GM23338 (cell line): ENCODE measurements around the gene TPM1. TPM values are rescaled to one million over a fixed set of nuclear protein-coding genes. Genes with fewer than 3 reads are reported as not detected.
A peak's percentile ranks its signal among the peaks of the same experiment; 100 is the strongest.

ENCODE experiments used
- ATAC-seq: fragments of 200-7000 bp; cut with Tn5 transposase; 3 replicates; pipeline ENCODE4 v1.9.1; 2020
- DNase-seq: peaks from one replicate; pipeline ENCODE4 v3.0.0-alpha.2; 2015; ENCODE audit warnings: low spot score
- H2AFZ ChIP-seq: fragments of 200-600 bp; sonication (generic); 2 replicates; pipeline ENCODE4 v1.8.0; 2016; ENCODE audit warnings: antibody characterized with exemption, mild to moderate bottlenecking, moderate library complexity
- H3F3A ChIP-seq: fragments of 200-600 bp; sonication (generic); replicated peaks from 2 replicates; pipeline ENCODE4 v1.8.0; 2017; ENCODE audit warnings: antibody characterized with exemption, mixed run types, low read depth
- H3K27ac ChIP-seq: fragments of 200-600 bp; sonication (generic); 2 replicates; pipeline ENCODE4 v1.6.1; 2016; ENCODE audit warnings: low read depth
- H3K27me3 ChIP-seq: fragments of 200-600 bp; sonication (generic); 2 replicates; pipeline ENCODE4 v1.8.0; 2016; ENCODE audit warnings: mild to moderate bottlenecking, mixed run types, moderate library complexity; ENCODE audit not compliant: insufficient read depth
- H3K36me3 ChIP-seq: fragments of 200-600 bp; sonication (generic); 2 replicates; pipeline ENCODE4 v1.8.0; 2016; ENCODE audit warnings: mild to moderate bottlenecking; ENCODE audit not compliant: insufficient read depth
- H3K4me1 ChIP-seq: fragments of 200-600 bp; sonication (generic); 2 replicates; pipeline ENCODE4 v1.8.0; 2016; ENCODE audit warnings: mild to moderate bottlenecking, moderate library complexity; ENCODE audit not compliant: insufficient read depth
- H3K4me2 ChIP-seq: fragments of 200-600 bp; sonication (generic); 2 replicates; pipeline ENCODE4 v1.7.1; 2017; ENCODE audit warnings: mixed run types
- H3K4me3 ChIP-seq: fragments of 200-600 bp; sonication (generic); 2 replicates; pipeline ENCODE4 v1.6.1; 2016; ENCODE audit warnings: mixed run types
- H3K79me2 ChIP-seq: fragments of 200-600 bp; sonication (generic); replicated peaks from 2 replicates; pipeline ENCODE4 v1.8.0; 2017; ENCODE audit warnings: mild to moderate bottlenecking; ENCODE audit not compliant: insufficient read depth
- H3K9me2 ChIP-seq: fragments of 200-600 bp; sonication (generic); 2 replicates; pipeline ENCODE4 v1.8.0; 2017; ENCODE audit not compliant: insufficient read depth
- H4K20me1 ChIP-seq: fragments of 200-600 bp; sonication (generic); replicated peaks from 2 replicates; pipeline ENCODE4 v1.8.0; 2017; ENCODE audit warnings: mild to moderate bottlenecking; ENCODE audit not compliant: insufficient read depth
- H3K27ac Mint-ChIP-seq: 2 replicates; pipeline ENCODE4 v1.8.0; 2020; ENCODE audit warnings: inconsistent platforms, mild to moderate bottlenecking, moderate library complexity, mixed read lengths
- H3K27me3 Mint-ChIP-seq: 3 replicates; pipeline ENCODE4 v1.8.0; 2022; ENCODE audit warnings: low read depth, mild to moderate bottlenecking, moderate library complexity, mixed read lengths, inconsistent platforms; ENCODE audit not compliant: insufficient read depth, poor library complexity
- H3K36me3 Mint-ChIP-seq: 3 replicates; pipeline ENCODE4 v1.8.0; 2021; ENCODE audit warnings: low read depth, mild to moderate bottlenecking, inconsistent platforms, moderate library complexity, mixed read lengths
- H3K4me1 Mint-ChIP-seq: 3 replicates; pipeline ENCODE4 v1.8.0; 2020; ENCODE audit warnings: mild to moderate bottlenecking, inconsistent platforms, mixed read lengths
- H3K4me3 Mint-ChIP-seq: 3 replicates; pipeline ENCODE4 v1.8.0; 2021; ENCODE audit warnings: moderate library complexity, mild to moderate bottlenecking, inconsistent platforms, mixed read lengths
- H3K9me3 Mint-ChIP-seq: 3 replicates; pipeline ENCODE4 v1.8.0; 2020; ENCODE audit warnings: moderate library complexity, mild to moderate bottlenecking, inconsistent platforms, mixed read lengths
- ETS1 ChIP-seq: IDR thresholded peaks from 2 replicates; pipeline ENCODE4 v1.6.1; 2016; ENCODE audit warnings: antibody characterized with exemption
- EZH2 ChIP-seq: fragments of 200-600 bp; sonication (generic); IDR thresholded peaks from one replicate; pipeline ENCODE4 v1.8.0; 2017; ENCODE audit warnings: antibody characterized with exemption, mild to moderate bottlenecking, low read depth; ENCODE audit not compliant: unreplicated experiment
- EZH2phosphoT487 ChIP-seq: fragments of 200-600 bp; sonication (generic); IDR thresholded peaks from one replicate; pipeline ENCODE4 v1.8.1; 2018; ENCODE audit warnings: antibody characterized with exemption; ENCODE audit not compliant: unreplicated experiment
- REST ChIP-seq: IDR thresholded peaks from one replicate; pipeline ENCODE4 v1.6.1; 2018; ENCODE audit warnings: antibody characterized with exemption; ENCODE audit not compliant: unreplicated experiment
- ZNF114 ChIP-seq: fragments of 250-450 bp; sonication (Bioruptor Pico); IDR thresholded peaks from 2 replicates; pipeline ENCODE4 v1.5.0; 2020; ENCODE audit warnings: mild to moderate bottlenecking, moderate library complexity
- ZNF462 ChIP-seq: fragments of 250-450 bp; sonication (Bioruptor Pico); IDR thresholded peaks from 2 replicates; pipeline ENCODE4 v1.5.0; 2020; ENCODE audit warnings: mild to moderate bottlenecking, moderate library complexity
- polyA plus RNA-seq: library from polyadenylated mRNA; unstranded; fragments of >200 nt; fragmentation: Nextera tagmentation; extraction: Ambion mirVana; gene quantifications from 2 replicates; pipeline ENCODE4 v1.2.1, GENCODE V29; 2016
- total RNA-seq: library from RNA; depleted of rRNA; stranded (reverse); fragments of >200 nt; shearing (Covaris generic); gene quantifications from 2 replicates; pipeline ENCODE4 v1.2.3, GENCODE V29; 2014

The TPM1 gene
- total and polyA plus RNA-seq, 2 experiments from 2014 or later, result 449 to 913 TPM

- Histone ChIP-seq H3K4me3 (no peak overlapping the region), H3K27ac (no peak overlapping the region), H3F3A (peaks cover 14% of the 10 kb centered on the region), H4K20me1 (no peaks in the 10 kb centered on the region), H3K4me1 (peaks cover 62% of the 10 kb centered on the region), H3K36me3 (no peaks in the 10 kb centered on the region), H3K9me2 (no peaks in the 10 kb centered on the region), H3K4me2 (peak overlapping the region; percentile 48; the same call in 1 of the 2 replicates), H3K79me2 (no peaks in the 10 kb centered on the region), H2AFZ (peak overlapping the region; percentile 47), H3K27me3 (no peaks in the 10 kb centered on the region)
- ATAC-seq (no peak), DNase-seq (no peak)
- Mint-ChIP-seq H3K27ac (0 out of 2 replicates have a peak overlapping the region, but pooled peaks have one; percentile 6), H3K4me3 (no peak overlapping the region), H3K36me3 (no peaks in the 10 kb centered on the region), H3K27me3 (peaks cover 1% of the 10 kb centered on the region), H3K9me3 (no peaks in the 10 kb centered on the region), H3K4me1 (peaks cover 46% of the 10 kb centered on the region)
- TF ChIP-seq ZNF462 (CRISPR knock-in tag), result no peak
- no peak for TF ChIP-seq REST
- no peak for TF ChIP-seq EZH2
- no peak for TF ChIP-seq ETS1
- no peak for TF ChIP-seq EZH2phosphoT487
- no peak for TF ChIP-seq ZNF114 (CRISPR knock-in tag)
Measured at GRCh38 chr15:63086271-63086670, 43.7 kb downstream of the TPM1 start.
